Middle frontal gyrus (tissue), 1 donor: ENCODE data around the gene ACOT7.
"Not testable (repeated sequence)": the region's sequence is repeated elsewhere in the genome, so short reads cannot be mapped to it uniquely, and the experiment has no call there.

Experiments used
- DNase-seq: peaks from one replicate; pipeline ENCODE4 v3.0.0-alpha.2; 2015; ENCODE audit warnings: low spot score; ENCODE audit errors: extremely low spot score

ACOT7 gene

GRCh38 chr1:6316240-6317097 is 77.1 kb downstream of the ACOT7 start:
- no peak for DNase-seq

GRCh38 chr1:6314503-6314902 is 79.1 kb downstream of the ACOT7 start:
- no peak for DNase-seq

- DNase-seq = no peak
These were observed 80.0 kb downstream of the ACOT7 start for GRCh38 chr1:6313393-6314200.

DNA sequence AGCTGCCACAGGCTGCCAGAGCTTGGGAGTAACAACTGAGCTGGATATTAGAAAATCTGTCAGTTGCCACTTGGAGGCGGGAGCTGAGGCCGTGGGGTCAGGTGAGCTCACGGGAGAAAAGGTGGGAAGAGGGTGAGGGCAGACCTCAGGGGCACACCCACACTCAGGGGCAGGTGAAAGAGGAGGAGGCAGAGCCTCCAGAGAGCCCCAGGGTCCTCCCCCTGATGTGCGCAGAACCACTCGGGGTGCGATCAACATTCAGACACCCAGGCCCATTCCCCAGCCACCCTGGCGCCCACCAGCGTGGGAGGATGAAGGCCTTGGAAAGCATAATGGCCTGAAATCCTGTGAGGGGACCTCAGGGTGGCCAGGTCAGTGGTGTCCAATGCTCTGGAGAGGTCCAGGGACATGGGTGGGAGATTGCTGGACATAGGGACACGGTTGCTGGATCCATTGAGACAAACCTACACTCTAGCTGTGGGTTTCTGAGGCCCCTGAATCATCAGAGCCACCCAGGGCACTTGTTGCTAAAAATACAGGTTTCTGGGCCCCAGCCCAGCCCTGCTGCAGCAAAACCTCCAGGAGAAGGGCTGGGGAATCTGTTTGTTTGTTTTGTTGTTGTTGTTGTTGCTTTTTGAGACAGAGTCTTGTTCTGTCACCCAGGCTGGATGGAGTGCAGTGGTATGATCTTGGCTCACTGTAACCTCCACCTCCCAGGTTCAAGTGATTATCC is 83.3 kb downstream of the ACOT7 start:
- no peak for DNase-seq

DNA sequence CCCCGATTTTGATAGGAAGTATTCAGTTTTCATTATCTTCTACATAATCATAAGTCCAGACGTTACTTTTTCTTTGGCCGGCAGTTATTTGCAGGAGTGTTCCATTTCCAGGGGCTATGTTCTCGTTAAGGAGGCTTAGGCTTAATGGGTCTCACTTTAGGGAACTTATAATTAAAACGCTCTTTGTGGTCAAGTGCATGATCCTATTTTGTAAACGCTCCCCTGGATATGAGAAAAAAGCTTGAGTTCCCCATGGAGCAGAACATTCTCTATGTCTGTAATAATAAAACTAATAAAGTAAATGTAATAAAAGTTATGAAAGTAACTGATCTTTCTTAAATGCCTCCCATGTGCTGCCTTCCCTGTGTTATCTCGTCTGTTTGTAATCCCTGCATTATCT is 84.0 kb downstream of the ACOT7 start:
- DNase-seq = no peak

DNA sequence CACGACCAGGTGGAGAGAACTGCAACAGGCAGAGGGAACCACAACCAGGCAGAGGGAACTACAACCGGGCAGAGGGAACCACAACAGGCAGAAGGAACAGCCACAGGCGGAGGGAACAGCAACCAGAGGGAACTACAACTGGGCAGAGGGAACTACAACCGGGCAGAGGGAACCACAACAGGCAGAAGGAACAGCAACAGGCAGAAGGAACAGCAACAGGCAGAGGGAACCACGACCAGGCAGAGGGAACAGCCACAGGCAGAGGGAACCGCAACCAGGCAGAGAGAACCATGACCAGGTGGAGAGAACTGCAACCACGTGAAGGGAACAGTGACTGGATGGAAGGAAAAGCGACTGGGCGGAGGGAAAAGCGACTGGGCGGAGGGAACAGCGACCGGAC is 85.1 kb downstream of the ACOT7 start:
- DNase-seq = no peak

DNA sequence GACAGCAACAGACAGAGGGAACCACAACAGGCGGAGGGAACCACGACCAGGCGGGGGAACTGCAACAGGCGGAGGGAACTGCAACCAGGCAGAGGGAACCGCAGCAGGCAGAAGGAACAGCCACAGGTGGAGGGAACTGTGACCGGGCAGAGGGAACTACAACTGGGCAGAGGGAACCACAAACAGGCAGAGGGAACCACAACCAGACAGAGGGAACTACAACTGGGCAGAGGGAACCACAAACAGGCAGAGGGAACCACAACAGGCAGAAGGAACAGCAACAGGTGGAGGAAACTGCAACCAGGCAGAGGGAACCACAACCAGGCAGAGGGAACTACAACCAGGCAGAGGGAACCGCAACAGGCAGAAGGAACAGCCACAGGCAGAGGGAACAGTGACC is 85.9 kb downstream of the ACOT7 start:
- not testable (repeated sequence) for DNase-seq

DNA sequence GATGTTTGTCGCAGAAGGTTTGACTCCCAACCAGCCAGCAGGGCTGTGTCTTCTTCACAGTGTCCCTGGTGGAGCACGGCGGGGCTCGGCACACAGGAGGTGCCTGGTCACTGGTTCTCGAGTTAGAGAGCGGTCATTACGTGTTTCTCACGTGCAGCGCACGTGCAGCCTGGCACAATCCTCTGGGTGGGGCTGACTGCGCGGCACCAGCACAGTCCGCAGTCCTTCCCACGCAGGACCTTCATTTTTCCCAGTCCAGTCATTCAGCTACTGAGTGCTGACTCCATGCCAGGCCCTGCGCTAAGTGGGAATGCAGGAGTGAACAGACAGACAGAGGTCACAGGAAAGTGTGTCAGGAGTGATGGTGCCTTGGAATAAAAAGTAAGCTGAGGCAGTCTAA is 86.5 kb downstream of the ACOT7 start:
- no peak for DNase-seq

GRCh38 chr1:6303397-6304012 is 90.1 kb downstream of the ACOT7 start:
- peak; percentile 6 for DNase-seq

- DNase-seq = no peak
These were observed 91.0 kb downstream of the ACOT7 start for GRCh38 chr1:6302568-6302967.

DNA sequence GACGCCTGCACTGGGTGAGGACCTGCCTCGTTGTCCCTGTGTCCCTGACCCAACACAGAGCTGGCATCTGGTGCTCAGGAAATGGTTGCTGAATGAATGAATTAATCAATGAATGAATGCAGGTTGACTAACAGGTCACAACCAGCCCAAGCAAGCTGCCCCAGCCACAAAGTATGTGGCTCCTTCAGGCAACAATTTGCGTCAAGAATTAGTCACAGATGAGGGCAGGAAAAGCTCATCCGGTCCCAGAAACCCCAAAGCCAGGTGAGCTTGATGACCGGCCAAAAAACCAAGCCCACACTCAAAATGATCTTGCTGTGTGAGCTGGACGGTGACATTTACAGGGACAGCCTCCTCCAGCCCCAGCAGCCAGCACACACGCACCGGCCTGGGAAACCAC is 92.0 kb downstream of the ACOT7 start:
- DNase-seq = no peak

GRCh38 chr1:6300342-6301048 is 93.1 kb downstream of the ACOT7 start:
- DNase-seq = no peak

- no peak for DNase-seq
These were observed 93.9 kb downstream of the ACOT7 start for GRCh38 chr1:6299557-6300165.

GRCh38 chr1:6298940-6299465 is 94.6 kb downstream of the ACOT7 start:
- no peak for DNase-seq

DNA sequence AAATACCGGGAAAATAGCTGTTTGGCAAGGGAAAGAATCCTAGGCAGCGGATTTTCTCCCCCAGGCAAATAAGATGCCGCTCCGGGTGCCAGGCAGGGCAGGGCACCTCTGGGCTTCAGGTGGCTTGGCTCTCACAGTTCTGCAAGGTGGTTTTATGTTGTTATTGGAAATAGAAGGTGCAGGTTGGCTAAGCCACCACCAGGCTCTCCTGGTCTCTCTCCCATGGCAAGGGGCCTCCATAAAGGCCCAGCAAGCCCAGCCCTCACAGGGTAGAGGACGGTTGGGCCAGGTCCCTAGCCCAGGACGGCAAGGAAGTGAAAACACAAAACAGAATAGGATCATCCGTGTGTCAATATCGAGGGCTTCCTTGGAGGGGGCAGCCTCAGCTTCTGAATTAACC is 95.0 kb downstream of the ACOT7 start:
- no peak for DNase-seq

- no peak for DNase-seq
These were observed 97.7 kb downstream of the ACOT7 start for GRCh38 chr1:6295910-6296309.

DNA sequence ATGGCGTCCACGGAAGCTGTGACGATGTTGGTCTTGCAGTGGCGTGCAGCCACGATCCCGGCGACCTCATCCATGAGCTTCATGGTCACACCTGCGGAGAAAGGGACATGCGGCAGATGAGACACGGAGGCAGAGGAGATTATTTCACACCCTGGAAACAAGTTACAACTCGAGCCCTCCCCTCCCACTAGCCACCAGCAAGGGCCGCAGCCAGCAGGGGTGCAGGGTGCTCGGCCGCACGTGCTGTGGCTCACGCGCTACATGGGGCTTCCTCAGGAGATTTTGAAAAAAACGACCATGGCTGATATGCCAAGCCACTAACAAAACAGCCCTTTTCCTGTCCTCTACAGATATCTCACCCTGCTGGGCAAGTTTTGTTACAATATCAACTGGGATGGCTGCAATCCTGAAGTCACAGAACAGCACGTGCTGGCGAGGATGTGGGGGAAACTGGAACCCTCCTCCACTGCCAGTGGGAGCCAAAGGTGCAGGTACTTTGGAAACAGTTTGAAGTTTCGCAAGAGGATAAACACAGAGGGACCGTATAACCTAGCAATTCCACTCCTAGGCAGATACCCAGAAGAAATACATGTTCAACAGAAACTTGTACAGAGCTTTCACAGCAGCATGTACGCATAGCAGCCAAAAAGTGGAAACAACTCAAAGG is 98.5 kb downstream of the ACOT7 start:
- no peak for DNase-seq

DNA sequence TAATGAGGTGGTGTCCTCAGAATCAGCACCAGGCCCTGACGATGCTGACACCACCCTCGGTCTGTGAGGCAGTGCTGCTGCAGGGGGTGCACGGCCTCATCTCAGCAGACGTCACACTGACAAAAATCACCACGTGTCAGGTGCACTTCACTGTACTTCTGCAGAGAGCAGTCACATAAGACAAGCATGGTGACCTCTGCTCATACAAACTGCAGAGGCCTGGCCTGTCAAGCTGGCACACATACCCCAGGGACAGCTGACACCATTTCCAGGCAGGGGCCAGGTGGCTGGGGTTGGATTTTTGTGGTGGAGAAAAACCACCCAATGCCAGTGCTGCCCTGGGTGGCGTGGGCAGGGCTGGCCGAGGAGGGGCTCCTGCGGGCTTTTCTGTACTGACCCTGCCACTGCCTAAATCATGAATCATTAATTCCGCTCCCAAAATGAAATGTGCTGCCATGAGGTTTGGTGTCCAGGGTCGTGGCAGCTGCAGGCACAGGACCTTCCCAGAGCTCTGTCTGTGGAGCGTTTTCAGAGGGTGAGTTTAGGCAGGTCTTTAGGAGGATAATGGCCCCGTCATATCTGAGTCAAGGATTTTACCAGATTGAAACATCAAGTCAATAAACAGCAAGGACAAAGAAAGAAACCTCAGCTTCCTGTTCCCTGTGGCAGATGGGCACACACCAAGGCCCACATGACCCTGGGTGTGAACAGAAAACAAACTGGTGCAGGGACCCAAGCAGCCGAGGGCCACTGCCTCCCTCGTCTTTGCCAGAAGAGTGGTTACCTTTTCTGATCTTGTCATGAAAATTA is 99.3 kb downstream of the ACOT7 start:
- DNase-seq = no peak

GRCh38 chr1:6292102-6292501 is 101.5 kb downstream of the ACOT7 start:
- DNase-seq = no peak
